Lung (tissue), 12 donors: Measurements from ENCODE around the gene TBX2. TPM values are rescaled to one million over a fixed set of nuclear protein-coding genes. Genes with fewer than 3 reads are reported as not detected.

Experiments used
- ATAC-seq: fragments of 200-7000 bp; cut with Tn5 transposase; one replicate; pipeline ENCODE4 v1.9.1; 2020; ENCODE audit warnings: moderate number of reproducible peaks; ENCODE audit not compliant: insufficient read depth, low FRiP score
- DNase-seq, 3 donors: peaks; one replicate each; pipeline ENCODE4 v3.0.0-alpha.2; 2013 to 2017
- H3K27ac ChIP-seq, 2 donors: one replicate each; pipeline ENCODE4 v1.5.1; 2013; ENCODE audit warnings: mild to moderate bottlenecking in 2 of 2, moderate library complexity in 2 of 2, control low read depth in 1 of 2, inconsistent platforms in 1 of 2, low read depth in 1 of 2, low read length in 1 of 2
- H3K27me3 ChIP-seq, 3 donors: one replicate each; pipeline ENCODE4 v1.5.1; 2013; ENCODE audit warnings: low read length in 2 of 3; ENCODE audit not compliant: control insufficient read depth in 3 of 3, insufficient read depth in 3 of 3
- H3K36me3 ChIP-seq, 4 donors: one replicate each; pipeline ENCODE4 v1.5.1; 2013; ENCODE audit warnings: low read length in 4 of 4, mild to moderate bottlenecking in 1 of 4, moderate library complexity in 1 of 4; ENCODE audit not compliant: control insufficient read depth in 4 of 4, insufficient read depth in 4 of 4
- H3K4me1 ChIP-seq, 5 donors: one replicate each; pipeline ENCODE4 v1.5.1; 2013; ENCODE audit warnings: low read length in 5 of 5, mild to moderate bottlenecking in 2 of 5, moderate library complexity in 1 of 5; ENCODE audit not compliant: control insufficient read depth in 5 of 5, insufficient read depth in 5 of 5
- H3K4me3 ChIP-seq: one replicate; pipeline ENCODE4 v1.5.1; 2013; ENCODE audit warnings: mild to moderate bottlenecking, control low read depth, moderate library complexity
- H3K9ac ChIP-seq, 2 donors: one replicate each; pipeline ENCODE4 v1.5.1; 2013; ENCODE audit warnings: low read length in 2 of 2, control low read depth in 1 of 2; ENCODE audit not compliant: insufficient read depth in 1 of 2
- H3K9me3 ChIP-seq, 4 donors: one replicate each; pipeline ENCODE4 v1.5.1; 2013; ENCODE audit warnings: low read length in 3 of 4, mild to moderate bottlenecking in 1 of 4, moderate library complexity in 1 of 4; ENCODE audit not compliant: control insufficient read depth in 4 of 4, insufficient read depth in 3 of 4
- CTCF ChIP-seq: IDR thresholded peaks from 2 replicates; pipeline ENCODE4 v1.5.1; 2012; ENCODE audit warnings: mild to moderate bottlenecking; ENCODE audit errors: control extremely low read depth, extremely low read depth
- WGBS, 2 donors: extraction: QIAGEN DNeasy Blood & Tissue Kit; methylation state at CpG; one replicate each; pipeline ENCODE4 v1.1.7; 2013; 5-methylcytosine and 5-hydroxymethylcytosine counted together
- polyA plus RNA-seq, 2 donors: library from polyadenylated mRNA; stranded (reverse); fragments of 200-250 nt; gene quantifications; one replicate each; pipeline ENCODE4 v1.2.1, GENCODE V29; 2013
- total RNA-seq, 2 donors: library from RNA; depleted of rRNA in 1 of 2; stranded (reverse); fragments of >200 nt in 1 of 2; gene quantifications; one replicate each; pipeline ENCODE4 v1.2.1, GENCODE V29; 2014 to 2021
- donor health status: control.
- donor health status: control.
- donor health status: Bipolar disorder and iron deficiency.
- donor health status: healthy.
- donor health status: DM: yes; HTN: yes; CAD: no.

TBX2 gene
- total and polyA plus RNA-seq, 4 donors, result 44.5 to 155 (median 79.2) TPM

GRCh38 chr17:61381537-61381936 is 18.1 kb upstream of the TBX2 start:
- H3K27me3 ChIP-seq, result no peaks in the 10 kb centered on the region
- ATAC-seq (no peak), DNase-seq (no peak)
- WGBS, 2 donors, result 81 to 84% methylated on average over 5 of the region's 5 CpGs
- H3K9me3 ChIP-seq, result no peaks in the 10 kb centered on the region
- no peak overlapping the region for H3K4me3 ChIP-seq
- H3K36me3 ChIP-seq, result no peaks in the 10 kb centered on the region
- no peak overlapping the region for H3K9ac ChIP-seq
- H3K4me1 ChIP-seq, result peaks cover 0 to 50% (median 10%) of the 10 kb centered on the region in 5 donors
- no peak for TF ChIP-seq CTCF
- no peak overlapping the region for H3K27ac ChIP-seq

GRCh38 chr17:61382796-61383688 is 16.6 kb upstream of the TBX2 start:
- no peaks in the 10 kb centered on the region for H3K36me3 ChIP-seq
- 92 to 96% methylated on average over 16 of the region's 16 CpGs for WGBS, 2 donors
- TF ChIP-seq CTCF, result no peak
- H3K9ac ChIP-seq, result no peak overlapping the region
- DNase-seq, result no peak
- no peak overlapping the region for H3K4me3 ChIP-seq
- H3K27ac ChIP-seq, result no peak overlapping the region
- H3K27me3 ChIP-seq, result no peaks in the 10 kb centered on the region
- H3K4me1 ChIP-seq, result peaks cover 0 to 55% (median 10%) of the 10 kb centered on the region in 5 donors
- ATAC-seq, result no peak
- no peaks in the 10 kb centered on the region for H3K9me3 ChIP-seq

- DNase-seq, result peak; percentile 42 to 57 (median 56)
- ATAC-seq, result no peak
- no peaks in the 10 kb centered on the region for H3K9me3 ChIP-seq
- H3K36me3 ChIP-seq, result no peaks in the 10 kb centered on the region
- H3K27me3 ChIP-seq, result no peaks in the 10 kb centered on the region
- no peak for TF ChIP-seq CTCF
- no peak overlapping the region for H3K9ac ChIP-seq
- no peak overlapping the region for H3K4me3 ChIP-seq
- 88 to 92% methylated on average over 18 of the region's 18 CpGs for WGBS, 2 donors
- H3K27ac ChIP-seq, result peak overlapping the region in 1 of 2 donors; percentile 37
- H3K4me1 ChIP-seq, result peaks cover 0 to 55% (median 10%) of the 10 kb centered on the region in 5 donors
These were observed 15.9 kb upstream of the TBX2 start for GRCh38 chr17:61383689-61384201.
